ENCODE results near the gene CDH1. TPM values are rescaled to one million over a fixed set of nuclear protein-coding genes. Genes with fewer than 3 reads are reported as not detected.

CDH1 gene
- total RNA-seq, 1 experiment from 2014 or later = 100 TPM

- BruUV-seq (replicated peaks) = no TSS peak
- no peak overlapping the region for H3K4me3 ChIP-seq (ENCODE audit: low read length)
- no peaks in the 10 kb centered on the region for H4K20me1 ChIP-seq (ENCODE audit: low read length)
- no peaks in the 10 kb centered on the region for H3K27me3 ChIP-seq (ENCODE audit: low read length)
- no peak overlapping the region for H2AFZ ChIP-seq (ENCODE audit: low read length)
- no peak overlapping the region for H3K27ac ChIP-seq (ENCODE audit: low read length)
- no peaks in the 10 kb centered on the region for H3K9me3 ChIP-seq (ENCODE audit: low read length)
- no peaks in the 10 kb centered on the region for H3F3A ChIP-seq (ENCODE audit: low read length, unreplicated experiment)
- H3K9me2 ChIP-seq (replicated peaks; ENCODE audit: low read length) = no peaks in the 10 kb centered on the region
- POLR2A ChIA-PET (ENCODE audit: unreplicated experiment) = no interaction called here
- peaks cover 9% of the 10 kb centered on the region for H3K36me3 ChIP-seq (ENCODE audit: low read depth, low read length)
- peaks cover 37% of the 10 kb centered on the region for H3K79me2 ChIP-seq (ENCODE audit: low read length)
- ATAC-seq (no peak), DNase-seq (no peak)
- CTCF ChIA-PET = no interaction called here
- no peak overlapping the region for H3K4me2 ChIP-seq (ENCODE audit: low read length)
- TF ChIP-seq CTCF (conservative IDR thresholded peaks at IDR 0.05; ENCODE audit: low read depth, low read length) (no peak), EZH2 (IDR thresholded peaks at IDR 0.05; ENCODE audit: low read length, unreplicated experiment) (no peak), EZH2phosphoT487 (IDR thresholded peaks at IDR 0.05; ENCODE audit: borderline replicate concordance, low read length) (no peak)
- H3K4me1 ChIP-seq (ENCODE audit: insufficient read depth, low read length) = peaks cover 21% of the 10 kb centered on the region
- intact Hi-C loops (cut with micrococcal nuclease) = no loop called here
- no peak overlapping the region for H3K9ac ChIP-seq (ENCODE audit: low read length)
Observed at GRCh38 chr16:68782198-68783174, 45.4 kb downstream of the CDH1 start.

- H3K27me3 ChIP-seq (ENCODE audit: low read length) = no peaks in the 10 kb centered on the region
- H3K4me2 ChIP-seq (ENCODE audit: low read length) = no peak overlapping the region
- DNase-seq = no peak
- H3K4me1 ChIP-seq (ENCODE audit: insufficient read depth, low read length) = peaks cover 13% of the 10 kb centered on the region
- H4K20me1 ChIP-seq (ENCODE audit: low read length) = no peaks in the 10 kb centered on the region
- H2AFZ ChIP-seq (ENCODE audit: low read length) = no peak overlapping the region
- ChIA-PET CTCF (no interaction called here), POLR2A (ENCODE audit: unreplicated experiment) (no interaction called here)
- no peak overlapping the region for H3K9ac ChIP-seq (ENCODE audit: low read length)
- no peaks in the 10 kb centered on the region for H3K9me2 ChIP-seq (replicated peaks; ENCODE audit: low read length)
- H3F3A ChIP-seq (ENCODE audit: low read length, unreplicated experiment) = no peaks in the 10 kb centered on the region
- ATAC-seq = no peak
- H3K9me3 ChIP-seq (ENCODE audit: low read length) = no peaks in the 10 kb centered on the region
- peaks cover 48% of the 10 kb centered on the region for H3K79me2 ChIP-seq (ENCODE audit: low read length)
- intact Hi-C loops (cut with micrococcal nuclease) = no loop called here
- H3K4me3 ChIP-seq (ENCODE audit: low read length) = no peak overlapping the region
- TF ChIP-seq EZH2phosphoT487 (IDR thresholded peaks at IDR 0.05; ENCODE audit: borderline replicate concordance, low read length) (no peak), EZH2 (IDR thresholded peaks at IDR 0.05; ENCODE audit: low read length, unreplicated experiment) (no peak), CTCF (conservative IDR thresholded peaks at IDR 0.05; ENCODE audit: low read depth, low read length) (no peak)
- no TSS peak for BruUV-seq (replicated peaks)
- H3K36me3 ChIP-seq (ENCODE audit: low read depth, low read length) = peaks cover 9% of the 10 kb centered on the region
- H3K27ac ChIP-seq (ENCODE audit: low read length) = no peak overlapping the region
Observed at GRCh38 chr16:68784226-68784625, 47.1 kb downstream of the CDH1 start.

DNA sequence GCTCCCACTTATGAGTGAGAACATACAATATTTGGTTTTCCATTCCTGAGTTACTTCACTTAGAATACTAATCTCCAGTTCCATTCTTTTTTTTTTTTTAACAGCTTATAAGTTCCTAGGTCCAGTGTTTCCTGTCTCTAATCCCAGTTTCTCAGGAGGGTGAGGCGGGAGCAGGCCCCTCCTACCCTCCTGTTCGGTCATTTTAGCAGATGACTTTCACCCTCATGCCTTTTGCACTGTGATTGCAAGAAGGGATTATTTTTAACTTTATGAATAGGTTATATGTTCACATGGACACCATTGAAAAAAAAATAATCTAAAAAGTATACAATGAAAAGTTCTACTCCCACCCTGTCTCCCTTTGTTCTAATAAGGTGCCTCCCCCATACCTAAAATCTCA lies 47.6 kb downstream of the CDH1 start:
- ATAC-seq (no peak), DNase-seq (no peak)
- peaks cover 9% of the 10 kb centered on the region for H3K36me3 ChIP-seq (ENCODE audit: low read depth, low read length)
- ChIA-PET CTCF (interaction anchor here (0.6 kb wide), 1 partner anchor 77 kb away, joined by 3 read pairs; no protein-coding TSS in a partner anchor), POLR2A (ENCODE audit: unreplicated experiment) (no interaction called here)
- H3K9me2 ChIP-seq (replicated peaks; ENCODE audit: low read length) = no peaks in the 10 kb centered on the region
- H3K79me2 ChIP-seq (ENCODE audit: low read length) = peaks cover 47% of the 10 kb centered on the region
- H2AFZ ChIP-seq (ENCODE audit: low read length) = no peak overlapping the region
- intact Hi-C loops (cut with micrococcal nuclease) = no loop called here
- H3F3A ChIP-seq (ENCODE audit: low read length, unreplicated experiment) = no peaks in the 10 kb centered on the region
- no TSS peak for BruUV-seq (replicated peaks)
- no peak overlapping the region for H3K4me2 ChIP-seq (ENCODE audit: low read length)
- H3K9me3 ChIP-seq (ENCODE audit: low read length) = no peaks in the 10 kb centered on the region
- H3K27ac ChIP-seq (ENCODE audit: low read length) = no peak overlapping the region
- H3K27me3 ChIP-seq (ENCODE audit: low read length) = no peaks in the 10 kb centered on the region
- TF ChIP-seq EZH2phosphoT487 (IDR thresholded peaks at IDR 0.05; ENCODE audit: borderline replicate concordance, low read length) = no peak
- no peak for TF ChIP-seq CTCF (conservative IDR thresholded peaks at IDR 0.05; ENCODE audit: low read depth, low read length)
- no peak for TF ChIP-seq EZH2 (IDR thresholded peaks at IDR 0.05; ENCODE audit: low read length, unreplicated experiment)
- no peak overlapping the region for H3K9ac ChIP-seq (ENCODE audit: low read length)
- H3K4me3 ChIP-seq (ENCODE audit: low read length) = no peak overlapping the region
- H4K20me1 ChIP-seq (ENCODE audit: low read length) = no peaks in the 10 kb centered on the region
- peaks cover 13% of the 10 kb centered on the region for H3K4me1 ChIP-seq (ENCODE audit: insufficient read depth, low read length)

Data from PC-3 (cell line).